Nucleus accumbens (tissue), 56 donors: ENCODE results near the gene IL1R1.
"Not testable (repeated sequence)": the region's sequence is repeated elsewhere in the genome, so short reads cannot be mapped to it uniquely, and the experiment has no call there.

ENCODE experiments used
- DNase-seq, 56 donors: peaks; one replicate each; lab custom pipeline; 2025; lab: John Stamatoyannopoulos, UW

IL1R1 gene

GRCh38 chr2:102110596-102111334, 31.8 kb upstream of the IL1R1 start:
- DNase-seq = no peak

GRCh38 chr2:102111823-102112222, 30.7 kb upstream of the IL1R1 start:
- DNase-seq = no peak

- DNase-seq = no peak
Observed at GRCh38 chr2:102112271-102112670, 30.3 kb upstream of the IL1R1 start.

- DNase-seq = no peak
Observed at GRCh38 chr2:102112692-102113665, 29.6 kb upstream of the IL1R1 start.

GRCh38 chr2:102114290-102114721, 28.2 kb upstream of the IL1R1 start:
- no peak for DNase-seq

- no peak for DNase-seq
Observed at GRCh38 chr2:102114851-102115497, 27.6 kb upstream of the IL1R1 start.

GRCh38 chr2:102116630-102117471, 25.7 kb upstream of the IL1R1 start:
- DNase-seq = no peak

GRCh38 chr2:102117472-102117858, 25.1 kb upstream of the IL1R1 start:
- no peak for DNase-seq

- no peak for DNase-seq
Observed at GRCh38 chr2:102119255-102119654, 23.3 kb upstream of the IL1R1 start.

- DNase-seq = no peak
Observed at GRCh38 chr2:102120261-102120660, 22.3 kb upstream of the IL1R1 start.

- no peak for DNase-seq
Observed at GRCh38 chr2:102120701-102121159, 21.8 kb upstream of the IL1R1 start.

- DNase-seq = no peak
Observed at GRCh38 chr2:102122115-102122514, 20.4 kb upstream of the IL1R1 start.

- no peak for DNase-seq
Observed at GRCh38 chr2:102122909-102123308, 19.6 kb upstream of the IL1R1 start.

- not testable (repeated sequence) for DNase-seq
Observed at GRCh38 chr2:102124421-102124820, 18.1 kb upstream of the IL1R1 start.

- no peak for DNase-seq
Observed at GRCh38 chr2:102126169-102126568, 16.4 kb upstream of the IL1R1 start.

GRCh38 chr2:102126660-102127059, 15.9 kb upstream of the IL1R1 start:
- DNase-seq = no peak

- no peak for DNase-seq
Observed at GRCh38 chr2:102129082-102129481, 13.5 kb upstream of the IL1R1 start.

GRCh38 chr2:102129951-102130646, 12.4 kb upstream of the IL1R1 start:
- DNase-seq = no peak

GRCh38 chr2:102130647-102130991, 11.9 kb upstream of the IL1R1 start:
- no peak for DNase-seq

GRCh38 chr2:102131564-102131963, 11.0 kb upstream of the IL1R1 start:
- no peak for DNase-seq
